Endometrium (tissue), 2 donors: ENCODE data around the gene EVX2.

Experiments used
- FAIRE-seq: peaks from 2 replicates; lab custom pipeline; 2012; peaks lifted over from hg19 to GRCh38; lab: Jason Lieb, UNC
- donor health status: control.
- donor health status: control.

EVX2 gene

DNA sequence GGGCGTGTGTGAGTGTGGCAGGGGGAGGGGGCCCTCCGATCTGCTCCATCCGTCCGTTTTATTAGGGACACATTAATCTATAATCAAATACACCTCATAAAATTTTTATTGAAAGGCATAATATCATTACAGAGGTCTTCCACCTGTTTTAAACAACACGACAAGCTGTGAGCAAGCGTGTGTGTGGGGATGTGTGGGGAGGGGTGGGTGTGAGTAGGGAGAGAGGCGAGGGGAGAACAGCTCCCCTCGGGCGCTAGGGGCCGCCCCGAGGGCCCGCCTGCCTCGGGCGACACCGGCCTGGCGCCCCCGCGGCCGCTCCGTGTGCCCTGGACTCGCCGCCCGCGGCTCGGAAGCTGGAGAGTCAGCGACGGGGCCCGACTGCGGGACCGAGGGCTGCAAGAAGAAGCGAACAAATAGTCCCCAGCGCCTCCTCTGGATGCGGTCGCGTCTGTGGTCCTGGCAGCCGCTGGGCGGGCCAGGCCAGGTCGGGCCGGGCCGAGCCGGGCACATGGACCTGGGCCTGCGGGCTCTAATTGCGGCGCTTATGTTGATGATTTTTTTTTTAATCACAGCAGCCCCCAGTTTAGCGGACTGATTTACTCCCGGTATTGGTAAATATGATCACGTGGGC is 38.4 kb upstream of the EVX2 start:
- no peak for FAIRE-seq

DNA sequence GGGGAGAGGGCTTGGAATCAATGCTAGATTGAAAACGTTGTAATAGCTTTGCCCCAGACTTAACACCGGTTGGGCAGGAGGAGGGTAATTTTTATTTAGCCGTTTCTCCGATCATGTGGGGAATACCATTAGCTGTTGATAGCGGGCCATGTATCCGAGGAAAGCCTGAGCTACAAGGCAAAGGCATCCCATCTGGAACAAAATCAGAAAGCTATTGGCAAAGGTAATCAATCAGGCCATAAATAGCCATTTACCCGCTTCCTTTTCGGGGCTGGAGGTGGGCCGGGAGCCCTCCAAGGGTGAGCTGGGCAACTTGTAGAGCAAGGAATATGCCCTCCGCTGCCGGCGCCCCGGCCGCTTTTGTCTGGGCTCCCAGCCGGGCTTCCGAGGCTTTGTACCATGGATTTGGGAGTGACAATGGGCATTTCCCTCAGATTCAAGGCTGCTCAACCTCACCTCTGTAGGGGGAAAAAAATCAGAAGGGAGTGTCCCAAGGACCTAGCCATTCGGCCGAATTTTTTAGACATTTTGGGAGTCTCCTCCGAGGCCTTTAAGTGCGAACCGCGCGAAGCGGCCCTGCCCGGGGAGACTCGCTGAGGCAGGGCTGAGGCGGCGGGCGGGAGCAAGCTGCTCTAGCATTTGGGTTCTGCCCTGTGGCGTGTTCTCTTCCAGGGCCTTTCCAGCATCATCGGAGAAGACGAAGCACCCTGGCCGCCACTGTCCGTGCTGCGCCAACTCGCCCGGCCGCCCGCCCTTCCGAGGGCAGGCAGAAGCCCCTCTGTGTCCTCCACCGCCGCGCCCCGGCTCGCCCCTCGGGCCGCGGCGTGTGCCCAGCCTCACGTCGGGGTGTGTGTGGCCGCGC is 37.7 kb upstream of the EVX2 start:
- no peak for FAIRE-seq

DNA sequence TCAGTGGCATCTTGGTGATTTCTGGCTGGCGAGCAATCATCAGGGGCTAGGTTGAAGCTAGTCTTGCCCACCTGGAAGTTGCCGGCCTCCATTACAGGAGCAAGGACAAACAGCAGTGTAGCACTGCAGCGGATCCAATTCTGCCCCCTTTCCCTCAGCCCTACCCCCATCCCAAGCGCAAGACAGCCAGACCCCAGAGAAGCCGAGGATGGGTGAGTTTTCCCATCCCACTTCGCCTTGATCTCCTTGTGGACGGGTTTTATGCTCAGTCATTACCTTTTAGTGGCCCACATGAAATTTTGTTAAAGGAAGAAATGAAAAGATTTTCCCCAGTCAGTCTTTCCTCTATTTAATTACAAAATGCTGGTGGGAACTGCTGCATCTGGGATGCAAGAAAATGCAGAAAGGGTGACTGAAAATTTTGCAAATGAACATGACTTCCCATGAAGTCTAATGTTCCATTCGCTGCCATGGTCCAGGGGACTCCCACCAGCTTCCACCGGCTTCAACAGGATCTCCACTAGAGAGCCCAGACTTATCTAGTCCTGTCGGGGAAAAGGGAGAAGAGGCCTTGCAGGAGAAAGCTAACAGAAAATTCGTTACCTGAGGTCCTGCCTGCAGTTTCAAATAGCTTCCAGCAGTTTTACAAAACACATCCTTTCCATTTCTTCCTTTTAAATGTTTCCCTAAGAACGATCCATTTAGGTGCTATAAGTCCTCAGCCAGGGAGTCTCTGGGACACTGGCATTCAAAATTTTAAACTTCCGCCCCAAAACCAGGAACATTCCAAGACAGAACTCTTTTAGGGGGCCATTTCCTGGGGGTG is 36.8 kb upstream of the EVX2 start:
- no peak for FAIRE-seq

- peak; percentile 64 for FAIRE-seq
These were observed 35.0 kb upstream of the EVX2 start for GRCh38 chr2:176118601-176119339.

DNA sequence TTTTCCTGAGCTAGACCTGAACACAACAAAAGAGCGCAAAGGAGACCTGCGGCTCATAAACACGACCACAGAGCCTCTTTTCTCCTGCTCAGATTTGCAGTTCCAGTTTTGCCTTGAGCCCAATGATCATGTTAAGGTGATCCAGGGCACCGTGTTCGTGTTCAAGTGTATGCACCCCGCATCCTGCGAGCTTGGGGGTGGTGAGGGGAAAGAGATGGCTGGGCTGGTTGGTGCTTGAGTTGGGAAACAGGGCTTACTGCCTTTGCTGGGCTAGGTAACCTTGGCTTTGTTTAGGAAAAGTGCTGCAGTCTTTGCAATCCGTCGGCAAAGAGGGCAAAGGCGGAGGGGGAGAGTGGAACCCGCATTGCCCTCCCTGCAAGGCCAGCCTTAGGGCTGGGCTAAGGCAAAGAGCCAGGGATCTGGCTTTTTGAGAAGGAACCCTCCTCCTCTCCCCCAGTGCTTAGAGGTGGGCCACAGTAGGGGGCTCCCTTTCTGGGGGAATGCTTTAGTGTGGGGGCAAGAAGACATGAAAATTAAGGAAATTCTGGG is 34.1 kb upstream of the EVX2 start:
- FAIRE-seq, result no peak

DNA sequence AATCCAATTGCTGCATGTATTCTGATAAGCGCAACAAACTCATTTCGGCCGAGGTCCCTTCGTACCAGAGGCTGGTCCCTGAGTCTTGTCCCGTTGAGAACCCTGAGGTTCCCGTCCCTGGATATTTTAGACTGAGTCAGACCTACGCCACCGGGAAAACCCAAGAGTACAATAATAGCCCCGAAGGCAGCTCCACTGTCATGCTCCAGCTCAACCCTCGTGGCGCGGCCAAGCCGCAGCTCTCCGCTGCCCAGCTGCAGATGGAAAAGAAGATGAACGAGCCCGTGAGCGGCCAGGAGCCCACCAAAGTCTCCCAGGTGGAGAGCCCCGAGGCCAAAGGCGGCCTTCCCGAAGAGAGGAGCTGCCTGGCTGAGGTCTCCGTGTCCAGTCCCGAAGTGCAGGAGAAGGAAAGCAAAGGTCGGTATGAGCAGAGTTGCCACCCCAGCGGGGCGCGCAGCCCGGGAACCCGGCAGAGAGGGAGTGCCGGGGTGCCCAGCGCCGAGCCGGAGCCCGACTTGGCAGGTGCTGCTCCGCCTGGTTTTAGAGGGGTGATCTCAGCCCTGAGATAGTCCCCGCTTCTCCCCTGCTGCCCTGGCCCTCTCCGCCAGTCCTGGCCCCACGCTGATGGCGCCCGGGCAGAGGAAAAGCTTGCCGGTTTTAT is 33.5 kb upstream of the EVX2 start:
- FAIRE-seq, result no peak

- no peak for FAIRE-seq
These were observed 32.4 kb upstream of the EVX2 start, which contains the start of gene HOXD10 for GRCh38 chr2:176115883-176116813. HOXD10 (plus strand) TSS chr2:176116778; CDS start chr2:176116834, 56 bp downstream.

GRCh38 chr2:176114930-176115625 is 31.3 kb upstream of the EVX2 start:
- FAIRE-seq, result no peak

GRCh38 chr2:176114120-176114929 is 30.6 kb upstream of the EVX2 start:
- FAIRE-seq, result no peak

DNA sequence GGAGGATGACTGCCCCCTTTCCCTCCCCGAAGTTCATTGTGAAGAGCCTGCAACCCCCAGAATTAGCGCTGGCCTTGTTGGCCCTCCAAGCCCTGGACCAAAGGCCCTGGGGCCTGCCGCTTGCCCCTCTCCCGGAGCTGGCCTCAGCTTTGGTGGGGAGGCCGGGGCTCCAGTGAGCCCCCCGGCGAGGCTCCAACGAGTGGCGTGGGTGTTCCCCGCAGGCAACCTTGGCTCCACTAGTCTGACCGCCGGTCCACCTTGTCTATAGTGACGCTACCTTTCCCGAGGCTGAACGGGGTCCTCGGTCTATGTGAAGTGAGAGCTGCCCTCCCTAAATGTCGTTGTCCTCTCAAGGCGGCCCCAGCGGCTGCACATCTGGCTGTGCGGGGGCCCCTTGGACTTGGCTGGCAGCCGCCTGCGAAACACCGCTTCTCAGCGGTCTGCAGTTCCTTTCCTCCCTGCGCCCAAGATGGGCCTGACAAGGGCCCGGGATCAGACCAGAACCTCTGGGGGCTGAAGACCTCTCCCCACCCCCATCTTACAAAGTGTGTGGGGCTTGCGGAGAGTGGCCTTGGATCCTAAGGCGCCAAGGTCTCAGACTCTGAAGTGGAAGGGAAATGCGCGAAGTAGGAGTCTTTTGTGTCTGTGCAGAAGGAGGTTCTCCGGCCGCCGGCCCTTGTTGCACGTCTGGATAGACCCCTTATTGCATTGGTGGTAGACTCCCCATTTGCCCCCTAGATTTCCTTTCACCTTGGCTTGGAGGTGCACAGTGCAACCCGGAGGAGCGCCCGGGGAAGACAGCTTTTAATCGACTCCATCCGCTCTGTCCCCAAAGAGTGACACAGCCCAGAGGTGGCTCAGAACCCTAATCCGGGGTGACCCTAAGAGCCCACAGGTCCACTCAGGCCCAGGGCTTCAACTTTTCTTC is 28.9 kb upstream of the EVX2 start:
- no peak for FAIRE-seq

DNA sequence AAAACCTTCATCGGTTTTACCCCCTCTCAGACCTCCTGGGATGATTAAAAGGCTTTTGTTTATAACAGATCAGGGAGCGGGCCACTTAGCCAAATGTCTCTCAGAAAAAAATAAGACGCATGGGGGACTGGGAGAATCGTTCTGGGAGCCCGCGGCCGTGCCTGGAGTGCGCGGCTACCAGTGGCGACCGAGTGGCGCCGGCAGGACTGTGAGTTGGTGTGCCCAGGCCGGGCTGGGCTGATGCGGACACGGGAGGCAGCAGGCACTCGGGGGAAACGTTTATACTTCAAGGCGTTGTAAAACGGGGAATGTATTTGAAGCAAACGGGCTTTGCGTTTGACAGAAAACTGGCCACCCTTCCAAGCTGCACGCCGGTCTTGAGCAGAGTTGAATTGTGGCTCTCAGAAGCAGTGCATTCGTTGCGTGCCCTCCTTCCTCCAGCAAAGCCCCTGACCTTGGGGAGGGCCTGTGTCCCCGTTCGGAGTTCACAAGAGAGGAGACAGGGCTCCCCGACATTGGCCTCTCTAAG is 28.1 kb upstream of the EVX2 start:
- no peak for FAIRE-seq

GRCh38 chr2:176111309-176111663 is 27.5 kb upstream of the EVX2 start:
- peak; percentile 74 for FAIRE-seq

GRCh38 chr2:176110415-176111308 is 26.9 kb upstream of the EVX2 start:
- FAIRE-seq, result no peak

DNA sequence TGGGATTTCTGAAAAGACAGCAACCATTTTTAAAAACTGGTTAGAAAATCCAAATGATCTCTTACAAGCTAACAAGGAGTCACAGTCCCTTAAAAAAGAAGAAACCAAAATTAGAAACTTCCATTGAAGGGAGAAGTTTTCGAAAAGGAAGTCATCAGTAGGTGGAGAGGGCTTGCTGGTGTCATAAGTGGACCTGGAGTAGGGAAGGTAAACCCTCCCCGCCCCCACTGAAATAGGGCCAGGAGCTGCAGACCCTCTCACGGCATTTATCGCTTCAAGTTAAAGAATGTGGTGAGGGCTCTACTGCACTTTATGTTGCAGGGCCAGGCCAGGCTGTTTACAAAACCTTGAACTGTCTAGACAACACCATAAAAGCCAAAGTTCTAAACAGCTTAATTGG is 26.2 kb upstream of the EVX2 start:
- no peak for FAIRE-seq

DNA sequence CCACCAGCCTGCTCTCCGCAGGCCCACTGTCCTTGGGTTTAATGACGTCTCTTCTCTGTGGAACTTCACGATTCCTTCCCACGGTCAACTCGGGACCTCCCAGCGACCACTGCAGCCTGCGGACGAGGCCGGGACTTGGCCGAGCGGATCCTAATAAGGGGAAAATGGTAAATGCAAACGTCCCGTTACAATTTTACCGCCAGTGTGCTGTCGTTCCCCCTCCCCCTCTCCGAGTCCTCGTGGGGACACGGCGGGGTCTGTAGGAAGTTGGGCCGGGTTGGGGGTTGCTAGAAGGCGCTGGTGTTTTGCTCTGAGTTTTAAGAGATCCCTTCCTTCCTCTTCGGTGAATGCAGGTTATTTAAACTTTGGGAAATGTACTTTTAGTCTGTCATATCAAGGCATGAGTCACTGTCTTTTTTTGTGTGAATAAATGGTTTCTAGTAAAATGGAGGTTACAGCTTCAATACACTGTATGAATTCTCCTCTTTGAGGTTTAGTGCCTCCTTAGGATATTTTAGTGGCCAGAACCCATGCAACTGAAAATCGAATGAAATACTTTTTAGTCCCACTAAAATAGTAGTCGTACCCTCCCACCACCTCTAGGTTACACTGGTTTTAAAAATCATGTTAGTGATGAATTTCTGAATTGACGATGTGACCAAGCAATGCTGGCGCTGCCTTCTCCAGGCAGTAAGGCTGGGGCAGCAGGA is 25.6 kb upstream of the EVX2 start:
- FAIRE-seq, result no peak
